Trophoblast cell (in vitro differentiated cells and primary cell): Measurements from ENCODE around the gene SLC35E3.
"Not testable (repeated sequence)": the region's sequence is repeated elsewhere in the genome, so short reads cannot be mapped to it uniquely, and the experiment has no call there.

Source experiments
- DNase-seq, 2 donors: peaks; one replicate each; pipeline ENCODE4 v3.0.0-alpha.2; 2016
- H2AFZ ChIP-seq: 2 replicates; pipeline ENCODE4 v1.6.1; 2013; ENCODE audit warnings: low read length, moderate library complexity, mild to moderate bottlenecking; ENCODE audit not compliant: insufficient read depth, poor library complexity
- H2AK5ac ChIP-seq: 2 replicates; pipeline ENCODE4 v1.6.1; 2013; ENCODE audit warnings: mild to moderate bottlenecking, low read length
- H2BK120ac ChIP-seq: 2 replicates; pipeline ENCODE4 v1.6.1; 2013; ENCODE audit warnings: low read length, mild to moderate bottlenecking, moderate library complexity; ENCODE audit not compliant: insufficient read depth, poor library complexity
- H2BK12ac ChIP-seq: 2 replicates; pipeline ENCODE4 v1.6.1; 2013; ENCODE audit warnings: mild to moderate bottlenecking, low read length, moderate library complexity
- H2BK5ac ChIP-seq: 2 replicates; pipeline ENCODE4 v1.6.1; 2013; ENCODE audit warnings: low read length, low read depth, moderate library complexity, mild to moderate bottlenecking; ENCODE audit not compliant: poor library complexity
- H3K14ac ChIP-seq: 2 replicates; pipeline ENCODE4 v1.6.1; 2013; ENCODE audit warnings: mild to moderate bottlenecking, low read length
- H3K18ac ChIP-seq: 2 replicates; pipeline ENCODE4 v1.6.1; 2013; ENCODE audit warnings: mild to moderate bottlenecking, low read length
- H3K23ac ChIP-seq: 2 replicates; pipeline ENCODE4 v1.6.1; 2013; ENCODE audit warnings: low read length
- H3K27ac ChIP-seq: 2 replicates; pipeline ENCODE4 v1.5.1; 2013; ENCODE audit warnings: low read depth, mild to moderate bottlenecking, inconsistent platforms, low read length, moderate library complexity
- H3K27me3 ChIP-seq: 2 replicates; pipeline ENCODE4 v1.6.1; 2013; ENCODE audit warnings: inconsistent platforms, mild to moderate bottlenecking, low read length, moderate library complexity; ENCODE audit not compliant: insufficient read depth
- H3K36me3 ChIP-seq, 2 experiments: 1 replicate in 1 of 2; 2 replicates in 1 of 2; pipeline ENCODE4 v1.6.1; 2013; ENCODE audit warnings: low read length in 2 of 2, mild to moderate bottlenecking in 2 of 2, moderate library complexity in 1 of 2; ENCODE audit not compliant: insufficient read depth in 2 of 2, control insufficient read depth in 1 of 2
- H3K4ac ChIP-seq: 2 replicates; pipeline ENCODE4 v1.6.1; 2013; ENCODE audit warnings: low read depth, mild to moderate bottlenecking, low read length, moderate library complexity
- H3K4me1 ChIP-seq, 2 experiments: 1 replicate in 1 of 2; 2 replicates in 1 of 2; pipeline ENCODE4 v1.6.1; 2013; ENCODE audit warnings: low read length in 2 of 2, mild to moderate bottlenecking in 2 of 2, moderate library complexity in 1 of 2; ENCODE audit not compliant: insufficient read depth in 2 of 2, control insufficient read depth in 1 of 2
- H3K4me2 ChIP-seq: 2 replicates; pipeline ENCODE4 v1.6.1; 2013; ENCODE audit warnings: inconsistent platforms, mild to moderate bottlenecking, low read length, moderate library complexity
- H3K4me3 ChIP-seq: 2 replicates; pipeline ENCODE4 v1.5.1; 2013; ENCODE audit warnings: mild to moderate bottlenecking, low read depth, low read length, inconsistent platforms
- H3K79me1 ChIP-seq: one replicate; pipeline ENCODE4 v1.6.1; 2013; ENCODE audit warnings: low read length
- H3K79me2 ChIP-seq: 2 replicates; pipeline ENCODE4 v1.6.1; 2013; ENCODE audit warnings: low read length, mild to moderate bottlenecking; ENCODE audit not compliant: control insufficient read depth, insufficient read depth, poor library complexity
- H3K9ac ChIP-seq: 2 replicates; pipeline ENCODE4 v1.6.1; 2013; ENCODE audit warnings: mild to moderate bottlenecking, low read length
- H3K9me3 ChIP-seq: 2 replicates; pipeline ENCODE4 v1.6.1; 2013; ENCODE audit warnings: low read depth, mild to moderate bottlenecking, control low read depth, inconsistent platforms, low read length; ENCODE audit not compliant: insufficient read depth
- H4K12ac ChIP-seq: 2 replicates; pipeline ENCODE4 v1.6.1; 2013; ENCODE audit warnings: low read depth, mild to moderate bottlenecking, low read length, moderate library complexity
- H4K8ac ChIP-seq: 2 replicates; pipeline ENCODE4 v1.6.1; 2013; ENCODE audit warnings: low read depth, mild to moderate bottlenecking, low read length, moderate library complexity
- H4K91ac ChIP-seq: one replicate; pipeline ENCODE4 v1.6.1; 2013; ENCODE audit warnings: low read depth, mild to moderate bottlenecking, low read length, moderate library complexity
- WGBS: extraction: QIAGEN DNeasy Blood & Tissue Kit; methylation state at CpG from one replicate; pipeline ENCODE4 v1.1.7; 2013; ENCODE audit warnings: missing lambda C conversion rate; ENCODE audit not compliant: insufficient read length, insufficient coverage; ENCODE audit errors: extremely low coverage; 5-methylcytosine and 5-hydroxymethylcytosine counted together

Gene SLC35E3

DNA sequence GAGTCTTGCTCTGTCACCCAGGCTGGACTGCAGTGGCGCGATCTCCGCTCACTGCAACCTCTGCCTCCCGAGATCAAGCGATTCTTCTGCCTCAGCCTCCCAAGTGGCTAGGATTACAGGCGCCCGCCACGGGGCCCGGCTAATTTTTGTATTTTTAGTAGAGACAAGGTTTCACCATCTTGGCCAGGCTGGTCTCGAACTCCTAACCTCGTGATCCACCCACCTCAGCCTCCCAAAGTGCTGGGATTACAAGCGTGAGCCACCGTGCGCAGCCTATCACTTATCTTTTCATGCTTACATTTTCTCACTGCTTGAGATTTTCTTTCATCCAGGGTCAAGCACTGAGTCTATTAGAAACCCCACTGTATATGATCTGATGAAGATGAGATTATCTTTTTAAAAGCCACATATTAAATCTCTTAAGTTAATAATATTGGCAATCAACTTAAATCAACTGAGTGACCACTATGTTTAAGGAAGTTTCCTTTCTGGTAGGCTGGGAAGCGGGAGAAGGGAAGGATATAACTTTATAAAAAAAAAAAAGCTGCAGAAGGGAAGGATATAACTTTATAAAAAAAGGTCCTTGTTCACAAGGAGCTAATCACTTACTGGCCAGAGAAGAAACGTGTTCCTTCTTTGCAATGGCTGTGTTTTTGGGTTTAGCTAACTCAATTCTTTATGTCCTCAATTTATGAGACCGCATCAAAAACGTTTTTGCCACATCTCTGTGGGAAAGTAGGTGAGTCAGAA is 60.7 kb downstream of the SLC35E3 start:
- no peak overlapping the region for H4K12ac ChIP-seq

DNA sequence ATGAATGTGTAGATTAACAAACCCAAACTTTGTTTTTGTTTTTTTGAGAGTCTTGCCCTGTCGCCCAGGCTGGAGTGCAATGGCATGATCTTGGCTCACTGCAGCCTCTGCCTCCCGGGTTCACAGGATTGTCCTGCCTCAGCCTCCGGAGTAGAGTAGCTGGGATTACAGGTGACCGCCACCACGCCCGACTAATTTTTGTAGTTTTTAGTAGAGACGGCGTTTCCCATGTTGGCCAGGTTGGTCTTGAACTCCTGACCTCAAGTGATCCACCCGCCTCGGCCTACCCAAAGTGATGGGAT is 61.2 kb downstream of the SLC35E3 start:
- Histone ChIP-seq H2BK120ac (peak overlapping the region; percentile 14), H3K4me3 (peak overlapping the region; percentile 0), H2BK5ac (peak overlapping the region; percentile 66), H3K4ac (peak overlapping the region; percentile 40), H4K8ac (peak overlapping the region; percentile 70), H3K79me1 (peaks cover 25% of the 10 kb centered on the region), H4K91ac (peak overlapping the region; percentile 32), H3K18ac (peak overlapping the region; percentile 14), H3K27ac (peak overlapping the region; percentile 100), H3K4me2 (peak overlapping the region; percentile 63)
- not testable (repeated sequence) for H3K27me3 ChIP-seq, H4K12ac ChIP-seq, H2AFZ ChIP-seq, H3K4me1 ChIP-seq, H3K36me3 ChIP-seq, H3K9me3 ChIP-seq, H3K9ac ChIP-seq, DNase-seq, H3K23ac ChIP-seq, H3K79me2 ChIP-seq, H2AK5ac ChIP-seq, H3K14ac ChIP-seq, H2BK12ac ChIP-seq
- no CpG with 5 or more reads among the region's 10 CpGs for WGBS

More for the DNA sequence above, 60.7 kb downstream of the SLC35E3 start:
- no peak overlapping the region for H2BK5ac ChIP-seq
- H3K4ac ChIP-seq, result no peak overlapping the region
- H4K91ac ChIP-seq, result no peak overlapping the region
- H3K9me3 ChIP-seq, result no peaks in the 10 kb centered on the region
- H4K8ac ChIP-seq, result no peak overlapping the region
- no peak overlapping the region for H2AK5ac ChIP-seq
- no peak overlapping the region for H3K9ac ChIP-seq
- H2AFZ ChIP-seq, result no peak overlapping the region
- H3K4me2 ChIP-seq, result no peak overlapping the region
- H3K4me3 ChIP-seq, result no peak overlapping the region
- peaks cover 10% of the 10 kb centered on the region for H3K79me2 ChIP-seq
- DNase-seq, result no peak
- no peak overlapping the region for H3K14ac ChIP-seq
- H3K79me1 ChIP-seq, result peaks cover 25% of the 10 kb centered on the region
- no peak overlapping the region for H3K27ac ChIP-seq
- H2BK120ac ChIP-seq, result no peak overlapping the region
- no peaks in the 10 kb centered on the region for H3K27me3 ChIP-seq
- no peak overlapping the region for H2BK12ac ChIP-seq
- H3K18ac ChIP-seq, result no peak overlapping the region
- peaks cover 4% of the 10 kb centered on the region in 2 experiments for H3K36me3 ChIP-seq
- no CpG with 5 or more reads among the region's 18 CpGs for WGBS
- H3K23ac ChIP-seq, result no peak overlapping the region
- peaks cover 6 to 8% of the 10 kb centered on the region in 2 experiments for H3K4me1 ChIP-seq

DNA sequence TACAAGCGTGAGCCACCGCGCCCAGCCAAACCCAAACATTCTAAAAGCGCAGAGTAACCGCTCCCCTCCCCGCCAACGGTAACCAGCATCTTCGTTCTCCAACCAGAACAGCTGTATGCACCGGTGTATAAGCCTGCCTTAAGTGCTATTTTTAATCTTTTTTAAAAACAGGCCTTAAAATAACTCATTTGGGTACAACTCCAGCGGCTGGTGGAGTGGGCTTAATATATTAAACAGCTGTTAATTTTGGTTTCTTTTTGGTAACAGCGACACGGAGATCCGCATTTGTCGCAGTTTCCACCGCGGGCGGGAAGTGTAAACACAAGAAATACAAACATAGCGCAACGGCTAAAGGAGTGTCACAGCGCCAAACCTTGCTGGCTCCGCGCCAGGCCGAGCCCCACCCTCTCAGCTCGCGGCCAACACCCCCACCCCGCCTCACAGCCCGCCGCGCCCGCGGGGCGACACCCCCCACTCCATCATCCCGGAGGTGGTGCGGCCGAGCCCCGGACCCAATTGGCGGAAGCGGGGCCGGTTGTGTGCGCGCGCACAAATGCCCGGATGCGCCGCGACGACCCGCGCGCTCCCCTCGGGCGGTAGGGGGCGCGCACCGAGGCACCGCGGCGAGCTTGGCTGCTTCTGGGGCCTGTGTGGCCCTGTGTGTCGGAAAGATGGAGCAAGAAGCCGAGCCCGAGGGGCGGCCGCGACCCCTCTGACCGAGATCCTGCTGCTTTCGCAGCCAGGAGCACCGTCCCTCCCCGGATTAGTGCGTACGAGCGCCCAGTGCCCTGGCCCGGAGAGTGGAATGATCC is 61.8 kb downstream of the SLC35E3 start, which contains the start of gene MDM2:
TSS of gene MDM2 (plus strand) at position 602 of the 812 bp plus-strand sequence. CDS start 301 bp downstream, outside the sequence.
- Histone ChIP-seq H3K79me1 (peaks cover 25% of the 10 kb centered on the region), H2AK5ac (peak within 1 kb of the TSS; percentile 91), H2BK120ac (peak within 1 kb of the TSS; percentile 100), H4K8ac (peak within 1 kb of the TSS; percentile 95), H2BK12ac (peak within 1 kb of the TSS; percentile 21), H3K4me1 (peaks cover 6 to 8% of the 10 kb centered on the region in 2 experiments), H3K9me3 (no peaks in the 10 kb centered on the region), H3K79me2 (peaks cover 10% of the 10 kb centered on the region), H4K91ac (peak within 1 kb of the TSS; percentile 100), H3K27me3 (no peaks in the 10 kb centered on the region), H3K18ac (peak within 1 kb of the TSS; percentile 96), H3K36me3 (peaks cover 4 to 5% of the 10 kb centered on the region in 2 experiments), H4K12ac (peak within 1 kb of the TSS; percentile 93), H3K23ac (no peak within 1 kb of the TSS), H3K9ac (peak within 1 kb of the TSS; percentile 100), H3K4me2 (peak within 1 kb of the TSS; percentile 79), H3K4ac (peak within 1 kb of the TSS; percentile 90), H3K14ac (peak within 1 kb of the TSS; percentile 95), H2BK5ac (peak within 1 kb of the TSS; percentile 99), H2AFZ (peak within 1 kb of the TSS; percentile 76), H3K27ac (peak within 1 kb of the TSS; percentile 100), H3K4me3 (peak within 1 kb of the TSS; percentile 94)
- WGBS, result no CpG with 5 or more reads among the region's 72 CpGs
- peak; percentile 87 to 94 for DNase-seq

DNA sequence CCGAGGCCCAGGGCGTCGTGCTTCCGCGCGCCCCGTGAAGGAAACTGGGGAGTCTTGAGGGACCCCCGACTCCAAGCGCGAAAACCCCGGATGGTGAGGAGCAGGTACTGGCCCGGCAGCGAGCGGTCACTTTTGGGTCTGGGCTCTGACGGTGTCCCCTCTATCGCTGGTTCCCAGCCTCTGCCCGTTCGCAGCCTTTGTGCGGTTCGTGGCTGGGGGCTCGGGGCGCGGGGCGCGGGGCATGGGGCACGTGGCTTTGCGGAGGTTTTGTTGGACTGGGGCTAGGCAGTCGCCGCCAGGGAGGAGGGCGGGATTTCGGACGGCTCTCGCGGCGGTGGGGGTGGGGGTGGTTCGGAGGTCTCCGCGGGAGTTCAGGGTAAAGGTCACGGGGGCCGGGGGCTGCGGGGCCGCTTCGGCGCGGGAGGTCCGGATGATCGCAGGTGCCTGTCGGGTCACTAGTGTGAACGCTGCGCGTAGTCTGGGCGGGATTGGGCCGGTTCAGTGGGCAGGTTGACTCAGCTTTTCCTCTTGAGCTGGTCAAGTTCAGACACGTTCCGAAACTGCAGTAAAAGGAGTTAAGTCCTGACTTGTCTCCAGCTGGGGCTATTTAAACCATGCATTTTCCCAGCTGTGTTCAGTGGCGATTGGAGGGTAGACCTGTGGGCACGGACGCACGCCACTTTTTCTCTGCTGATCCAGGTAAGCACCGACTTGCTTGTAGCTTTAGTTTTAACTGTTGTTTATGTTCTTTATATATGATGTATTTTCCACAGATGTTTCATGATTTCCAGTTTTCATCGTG is 62.6 kb downstream of the SLC35E3 start:
- H3K36me3 ChIP-seq, result peaks cover 4 to 5% of the 10 kb centered on the region in 2 experiments
- H3K27ac ChIP-seq, result peak overlapping the region; percentile 100
- no peak overlapping the region for H3K23ac ChIP-seq
- peaks cover 6 to 8% of the 10 kb centered on the region in 2 experiments for H3K4me1 ChIP-seq
- peak overlapping the region; percentile 100 for H3K9ac ChIP-seq
- H2BK5ac ChIP-seq, result peak overlapping the region; percentile 99
- H4K91ac ChIP-seq, result peak overlapping the region; percentile 100
- peak overlapping the region; percentile 94 for H3K4me3 ChIP-seq
- peak overlapping the region; percentile 21 for H2BK12ac ChIP-seq
- peak overlapping the region; percentile 79 for H3K4me2 ChIP-seq
- peak overlapping the region; percentile 95 for H3K14ac ChIP-seq
- no peaks in the 10 kb centered on the region for H3K9me3 ChIP-seq
- H4K12ac ChIP-seq, result peak overlapping the region; percentile 93
- peak overlapping the region; percentile 90 for H3K4ac ChIP-seq
- H3K27me3 ChIP-seq, result no peaks in the 10 kb centered on the region
- WGBS, result no CpG with 5 or more reads among the region's 61 CpGs
- peak overlapping the region; percentile 91 for H2AK5ac ChIP-seq
- peak; percentile 96 to 98 for DNase-seq
- H3K79me1 ChIP-seq, result peaks cover 25% of the 10 kb centered on the region
- peak overlapping the region; percentile 96 for H3K18ac ChIP-seq
- H4K8ac ChIP-seq, result peak overlapping the region; percentile 95
- peak overlapping the region; percentile 100 for H2BK120ac ChIP-seq
- peaks cover 10% of the 10 kb centered on the region for H3K79me2 ChIP-seq
- peak overlapping the region; percentile 76 for H2AFZ ChIP-seq
